HEK293 (cell line): Measurements from ENCODE around the gene DYTN.

ENCODE experiments used
- ZNF777 ChIP-seq: fragments of 450-650 bp; formaldehyde crosslinking; IDR thresholded peaks from 2 replicates; pipeline ENCODE4 v1.5.1; 2017; ENCODE audit warnings: missing biosample characterization, missing genetic modification characterization, borderline replicate concordance
- TF ChIP-seq, protein P1 (sequence below): fragments of 450-650 bp; formaldehyde crosslinking; IDR thresholded peaks from 2 replicates; pipeline ENCODE4 v1.5.1; 2016; ENCODE audit warnings: missing biosample characterization, missing genetic modification characterization
- TF ChIP-seq, protein P2 (sequence below): fragments of 450-650 bp; formaldehyde crosslinking; IDR thresholded peaks from 2 replicates; pipeline ENCODE4 v1.5.1; 2016; ENCODE audit warnings: missing biosample characterization, missing genetic modification characterization

DNA sequence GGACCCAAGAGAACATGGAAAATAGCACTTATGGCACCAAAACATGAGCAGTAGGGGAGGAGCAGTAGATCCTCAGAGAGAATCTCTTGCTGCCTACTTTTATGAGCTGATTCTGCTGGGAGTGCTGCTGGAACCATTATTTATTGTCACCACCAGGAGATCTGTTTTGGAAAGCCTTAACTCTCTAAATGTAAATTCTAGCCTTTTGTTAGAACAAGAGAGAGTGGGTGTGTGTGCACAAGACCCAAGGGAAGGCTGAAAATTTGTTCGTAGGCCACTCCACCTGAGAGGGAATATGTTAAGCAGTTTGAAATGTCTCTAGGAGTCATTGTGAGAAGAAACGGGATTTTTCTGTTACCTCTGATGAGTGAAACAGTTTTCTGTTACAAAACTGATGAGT is 92.1 kb downstream of the DYTN start:
- TF ChIP-seq ZNF777, result no peak
- TF ChIP-seq, protein P1, sequence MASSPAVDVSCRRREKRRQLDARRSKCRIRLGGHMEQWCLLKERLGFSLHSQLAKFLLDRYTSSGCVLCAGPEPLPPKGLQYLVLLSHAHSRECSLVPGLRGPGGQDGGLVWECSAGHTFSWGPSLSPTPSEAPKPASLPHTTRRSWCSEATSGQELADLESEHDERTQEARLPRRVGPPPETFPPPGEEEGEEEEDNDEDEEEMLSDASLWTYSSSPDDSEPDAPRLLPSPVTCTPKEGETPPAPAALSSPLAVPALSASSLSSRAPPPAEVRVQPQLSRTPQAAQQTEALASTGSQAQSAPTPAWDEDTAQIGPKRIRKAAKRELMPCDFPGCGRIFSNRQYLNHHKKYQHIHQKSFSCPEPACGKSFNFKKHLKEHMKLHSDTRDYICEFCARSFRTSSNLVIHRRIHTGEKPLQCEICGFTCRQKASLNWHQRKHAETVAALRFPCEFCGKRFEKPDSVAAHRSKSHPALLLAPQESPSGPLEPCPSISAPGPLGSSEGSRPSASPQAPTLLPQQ (tag by site-specific recombination), result no peak
- TF ChIP-seq, protein P2, sequence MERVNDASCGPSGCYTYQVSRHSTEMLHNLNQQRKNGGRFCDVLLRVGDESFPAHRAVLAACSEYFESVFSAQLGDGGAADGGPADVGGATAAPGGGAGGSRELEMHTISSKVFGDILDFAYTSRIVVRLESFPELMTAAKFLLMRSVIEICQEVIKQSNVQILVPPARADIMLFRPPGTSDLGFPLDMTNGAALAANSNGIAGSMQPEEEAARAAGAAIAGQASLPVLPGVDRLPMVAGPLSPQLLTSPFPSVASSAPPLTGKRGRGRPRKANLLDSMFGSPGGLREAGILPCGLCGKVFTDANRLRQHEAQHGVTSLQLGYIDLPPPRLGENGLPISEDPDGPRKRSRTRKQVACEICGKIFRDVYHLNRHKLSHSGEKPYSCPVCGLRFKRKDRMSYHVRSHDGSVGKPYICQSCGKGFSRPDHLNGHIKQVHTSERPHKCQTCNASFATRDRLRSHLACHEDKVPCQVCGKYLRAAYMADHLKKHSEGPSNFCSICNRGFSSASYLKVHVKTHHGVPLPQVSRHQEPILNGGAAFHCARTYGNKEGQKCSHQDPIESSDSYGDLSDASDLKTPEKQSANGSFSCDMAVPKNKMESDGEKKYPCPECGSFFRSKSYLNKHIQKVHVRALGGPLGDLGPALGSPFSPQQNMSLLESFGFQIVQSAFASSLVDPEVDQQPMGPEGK (tag by site-specific recombination), result no peak
